SW480 (cell line): ENCODE measurements around the gene GRAMD4.

Source experiments
- DNase-seq: peaks from one replicate; pipeline ENCODE4 v3.0.0-alpha.2; 2016; ENCODE audit warnings: low spot score

The GRAMD4 gene

GRCh38 chr22:46657655-46657953 is 37.4 kb downstream of the GRAMD4 start:
- no peak for DNase-seq

GRCh38 chr22:46657996-46658947 is 38.1 kb downstream of the GRAMD4 start:
- DNase-seq, result no peak

- DNase-seq, result no peak
Measured at GRCh38 chr22:46659059-46659790, 39.0 kb downstream of the GRAMD4 start.

- no peak for DNase-seq
Measured at GRCh38 chr22:46659791-46660186, 39.6 kb downstream of the GRAMD4 start.

GRCh38 chr22:46660604-46661201 is 40.5 kb downstream of the GRAMD4 start:
- DNase-seq, result peak; percentile 62

GRCh38 chr22:46661221-46661851 is 41.1 kb downstream of the GRAMD4 start:
- DNase-seq, result peak; percentile 72

GRCh38 chr22:46662226-46662625 is 42.0 kb downstream of the GRAMD4 start:
- DNase-seq, result no peak

GRCh38 chr22:46663001-46663400 is 42.8 kb downstream of the GRAMD4 start:
- no peak for DNase-seq

GRCh38 chr22:46663436-46664100 is 43.4 kb downstream of the GRAMD4 start:
- no peak for DNase-seq

- DNase-seq, result no peak
Measured at GRCh38 chr22:46664301-46664855, 44.2 kb downstream of the GRAMD4 start.

GRCh38 chr22:46665151-46665695 is 45.0 kb downstream of the GRAMD4 start:
- DNase-seq, result no peak

GRCh38 chr22:46665751-46666280 is 45.6 kb downstream of the GRAMD4 start:
- DNase-seq, result no peak

GRCh38 chr22:46666577-46667244 is 46.5 kb downstream of the GRAMD4 start:
- DNase-seq, result no peak

- DNase-seq, result no peak
Measured at GRCh38 chr22:46667245-46667623, 47.0 kb downstream of the GRAMD4 start.

- no peak for DNase-seq
Measured at GRCh38 chr22:46668116-46668515, 47.9 kb downstream of the GRAMD4 start.

GRCh38 chr22:46669201-46669600 is 49.0 kb downstream of the GRAMD4 start:
- no peak for DNase-seq

GRCh38 chr22:46671824-46672432 is 51.7 kb downstream of the GRAMD4 start:
- no peak for DNase-seq

GRCh38 chr22:46672731-46673130 is 52.5 kb downstream of the GRAMD4 start:
- no peak for DNase-seq

GRCh38 chr22:46673205-46673604 is 53.0 kb downstream of the GRAMD4 start:
- DNase-seq, result no peak

- DNase-seq, result no peak
Measured at GRCh38 chr22:46673662-46674236, 53.6 kb downstream of the GRAMD4 start.
